SK-N-SH treated with all-trans-retinoic acid at 6 μM for 48 hours (cell line): ENCODE data around the gene INTS13.

Experiments used
- ESRRG ChIP-seq: fragments of 250-450 bp; sonication (Bioruptor Pico); IDR thresholded peaks from 2 replicates; pipeline ENCODE4 v1.6.1; 2021; ENCODE audit warnings: mild to moderate bottlenecking
- GLIS3 ChIP-seq: fragments of 250-450 bp; sonication (Bioruptor Pico); IDR thresholded peaks from 2 replicates; pipeline ENCODE4 v1.5.0; 2020; ENCODE audit warnings: mild to moderate bottlenecking, moderate library complexity
- OSR1 ChIP-seq: fragments of 250-450 bp; sonication (Bioruptor Pico); IDR thresholded peaks from 2 replicates; pipeline ENCODE4 v1.8.0; 2022; ENCODE audit warnings: moderate library complexity, mild to moderate bottlenecking, inconsistent platforms
- PPARA ChIP-seq: fragments of 250-450 bp; sonication (Bioruptor Pico); IDR thresholded peaks from 2 replicates; pipeline ENCODE4 v1.5.0; 2020; ENCODE audit warnings: mild to moderate bottlenecking, borderline replicate concordance
- RARB ChIP-seq: fragments of 250-450 bp; sonication (Bioruptor Pico); IDR thresholded peaks from 2 replicates; pipeline ENCODE4 v1.8.0; 2021; ENCODE audit warnings: mild to moderate bottlenecking, moderate library complexity
- SNAI2 ChIP-seq: fragments of 250-450 bp; sonication (Bioruptor Pico); IDR thresholded peaks from 2 replicates; pipeline ENCODE4 v1.5.0; 2020; ENCODE audit warnings: mild to moderate bottlenecking, moderate library complexity
- TCF4 ChIP-seq: fragments of 250-450 bp; sonication (Bioruptor Pico); IDR thresholded peaks from 2 replicates; pipeline ENCODE4 v1.8.0; 2021; ENCODE audit warnings: mild to moderate bottlenecking, moderate library complexity, borderline replicate concordance
- TOX ChIP-seq: fragments of 250-450 bp; sonication (Bioruptor Pico); IDR thresholded peaks from 2 replicates; pipeline ENCODE4 v1.8.0; 2021; ENCODE audit warnings: mild to moderate bottlenecking, moderate library complexity, borderline replicate concordance
- ZFP3 ChIP-seq: fragments of 250-450 bp; sonication (Bioruptor Pico); IDR thresholded peaks from 2 replicates; pipeline ENCODE4 v1.5.0; 2020; ENCODE audit warnings: mild to moderate bottlenecking, moderate library complexity
- ZFP30 ChIP-seq: fragments of 450-650 bp; formaldehyde crosslinking; IDR thresholded peaks from 2 replicates; pipeline ENCODE4 v1.5.0; 2022; ENCODE audit warnings: mild to moderate bottlenecking, moderate library complexity
- TF ChIP-seq, protein P1 (sequence below): fragments of 250-450 bp; sonication (Bioruptor Pico); IDR thresholded peaks from 2 replicates; pipeline ENCODE4 v1.8.0; 2020; ENCODE audit warnings: mild to moderate bottlenecking, moderate library complexity, borderline replicate concordance
- TF ChIP-seq, protein P2 (sequence below): fragments of 250-450 bp; sonication (Bioruptor Pico); IDR thresholded peaks from 2 replicates; pipeline ENCODE4 v1.5.1; 2020; ENCODE audit warnings: low read depth, mild to moderate bottlenecking, moderate library complexity
- TF ChIP-seq, protein P3 (sequence below): fragments of 250-450 bp; sonication (Bioruptor Pico); IDR thresholded peaks from 2 replicates; pipeline ENCODE4 v1.8.0; 2021; ENCODE audit warnings: low read depth, mild to moderate bottlenecking, moderate library complexity, borderline replicate concordance

DNA sequence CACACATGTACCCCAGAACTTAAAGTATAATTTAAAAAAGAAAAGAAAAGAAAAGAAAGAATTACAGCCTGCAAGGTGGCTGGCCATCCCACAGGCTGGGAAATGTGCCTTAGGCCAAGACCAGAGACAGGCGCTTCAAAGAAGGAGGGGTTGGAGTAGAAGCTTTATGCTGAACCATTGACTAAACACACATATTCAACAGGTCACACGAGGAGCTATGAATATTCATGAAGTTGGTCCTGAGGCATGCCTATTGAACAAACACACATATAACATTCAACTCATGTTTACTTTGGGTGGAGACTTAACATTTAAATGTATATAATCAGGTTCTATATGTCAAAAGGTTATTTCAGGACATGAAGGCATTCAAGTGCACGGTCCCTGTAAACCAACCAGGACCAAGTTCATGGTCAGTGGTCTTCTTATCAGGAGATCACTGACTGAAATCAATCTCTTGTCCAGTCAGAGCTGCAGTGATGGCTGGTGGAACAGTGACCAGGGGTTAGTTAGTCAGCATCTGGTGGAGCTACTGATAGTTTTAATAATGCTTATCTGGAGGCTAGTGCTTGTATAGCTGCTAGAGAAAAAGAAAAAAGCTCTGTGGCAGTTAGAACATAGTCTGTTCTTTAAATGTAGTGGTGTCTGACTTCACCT lies 69.2 kb downstream of the INTS13 start:
- TF ChIP-seq TCF4 (CRISPR knock-in tag) (no peak), RARB (CRISPR knock-in tag) (no peak), OSR1 (CRISPR knock-in tag) (no peak), SNAI2 (no peak), GLIS3 (CRISPR knock-in tag) (no peak), ESRRG (CRISPR knock-in tag) (no peak), TOX (CRISPR knock-in tag) (no peak), ZFP3 (CRISPR knock-in tag) (no peak), PPARA (CRISPR knock-in tag) (no peak), ZFP30 (no peak)
- TF ChIP-seq, protein P1, sequence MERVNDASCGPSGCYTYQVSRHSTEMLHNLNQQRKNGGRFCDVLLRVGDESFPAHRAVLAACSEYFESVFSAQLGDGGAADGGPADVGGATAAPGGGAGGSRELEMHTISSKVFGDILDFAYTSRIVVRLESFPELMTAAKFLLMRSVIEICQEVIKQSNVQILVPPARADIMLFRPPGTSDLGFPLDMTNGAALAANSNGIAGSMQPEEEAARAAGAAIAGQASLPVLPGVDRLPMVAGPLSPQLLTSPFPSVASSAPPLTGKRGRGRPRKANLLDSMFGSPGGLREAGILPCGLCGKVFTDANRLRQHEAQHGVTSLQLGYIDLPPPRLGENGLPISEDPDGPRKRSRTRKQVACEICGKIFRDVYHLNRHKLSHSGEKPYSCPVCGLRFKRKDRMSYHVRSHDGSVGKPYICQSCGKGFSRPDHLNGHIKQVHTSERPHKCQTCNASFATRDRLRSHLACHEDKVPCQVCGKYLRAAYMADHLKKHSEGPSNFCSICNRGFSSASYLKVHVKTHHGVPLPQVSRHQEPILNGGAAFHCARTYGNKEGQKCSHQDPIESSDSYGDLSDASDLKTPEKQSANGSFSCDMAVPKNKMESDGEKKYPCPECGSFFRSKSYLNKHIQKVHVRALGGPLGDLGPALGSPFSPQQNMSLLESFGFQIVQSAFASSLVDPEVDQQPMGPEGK: no peak
- TF ChIP-seq, protein P2, sequence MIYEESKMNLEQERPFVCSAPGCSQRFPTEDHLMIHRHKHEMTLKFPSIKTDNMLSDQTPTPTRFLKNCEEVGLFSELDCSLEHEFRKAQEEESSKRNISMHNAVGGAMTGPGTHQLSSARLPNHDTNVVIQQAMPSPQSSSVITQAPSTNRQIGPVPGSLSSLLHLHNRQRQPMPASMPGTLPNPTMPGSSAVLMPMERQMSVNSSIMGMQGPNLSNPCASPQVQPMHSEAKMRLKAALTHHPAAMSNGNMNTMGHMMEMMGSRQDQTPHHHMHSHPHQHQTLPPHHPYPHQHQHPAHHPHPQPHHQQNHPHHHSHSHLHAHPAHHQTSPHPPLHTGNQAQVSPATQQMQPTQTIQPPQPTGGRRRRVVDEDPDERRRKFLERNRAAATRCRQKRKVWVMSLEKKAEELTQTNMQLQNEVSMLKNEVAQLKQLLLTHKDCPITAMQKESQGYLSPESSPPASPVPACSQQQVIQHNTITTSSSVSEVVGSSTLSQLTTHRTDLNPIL (CRISPR knock-in tag): no peak
- TF ChIP-seq, protein P3, sequence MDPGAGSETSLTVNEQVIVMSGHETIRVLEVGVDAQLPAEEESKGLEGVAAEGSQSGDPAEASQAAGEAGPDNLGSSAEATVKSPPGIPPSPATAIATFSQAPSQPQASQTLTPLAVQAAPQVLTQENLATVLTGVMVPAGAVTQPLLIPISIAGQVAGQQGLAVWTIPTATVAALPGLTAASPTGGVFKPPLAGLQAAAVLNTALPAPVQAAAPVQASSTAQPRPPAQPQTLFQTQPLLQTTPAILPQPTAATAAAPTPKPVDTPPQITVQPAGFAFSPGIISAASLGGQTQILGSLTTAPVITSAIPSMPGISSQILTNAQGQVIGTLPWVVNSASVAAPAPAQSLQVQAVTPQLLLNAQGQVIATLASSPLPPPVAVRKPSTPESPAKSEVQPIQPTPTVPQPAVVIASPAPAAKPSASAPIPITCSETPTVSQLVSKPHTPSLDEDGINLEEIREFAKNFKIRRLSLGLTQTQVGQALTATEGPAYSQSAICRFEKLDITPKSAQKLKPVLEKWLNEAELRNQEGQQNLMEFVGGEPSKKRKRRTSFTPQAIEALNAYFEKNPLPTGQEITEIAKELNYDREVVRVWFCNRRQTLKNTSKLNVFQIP (CRISPR knock-in tag): no peak
